Naive B cell (primary cell): ENCODE measurements around the gene RGS8. TPM values are rescaled to one million over a fixed set of nuclear protein-coding genes. Genes with fewer than 3 reads are reported as not detected.

Experiments used
- ATAC-seq, 2 donors: fragments of 150-1000 bp; cut with Tn5 transposase; 2 replicates each; pipeline ENCODE4 v1.10.0; 2021; ENCODE audit warnings: low read depth in 2 of 2, mild to moderate bottlenecking in 2 of 2, moderate library complexity in 2 of 2
- DNase-seq: peaks from one replicate; pipeline ENCODE4 v3.0.0; 2022
- H3K27ac Mint-ChIP-seq, 6 donors: one replicate each; pipeline ENCODE4 v1.8.0; 2020 to 2022; ENCODE audit warnings: mild to moderate bottlenecking in 6 of 6, mixed read lengths in 6 of 6, moderate library complexity in 5 of 6, inconsistent platforms in 2 of 6
- H3K27me3 Mint-ChIP-seq, 3 donors: one replicate each; pipeline ENCODE4 v1.8.0; 2021 to 2022; ENCODE audit warnings: mixed read lengths in 3 of 3, mild to moderate bottlenecking in 1 of 3
- H3K36me3 Mint-ChIP-seq, 2 donors: one replicate each; pipeline ENCODE4 v1.8.0; 2020 to 2022; ENCODE audit warnings: mixed read lengths in 2 of 2, inconsistent platforms in 1 of 2, mild to moderate bottlenecking in 1 of 2
- H3K4me1 Mint-ChIP-seq, 3 donors: one replicate each; pipeline ENCODE4 v1.8.0; 2020 to 2022; ENCODE audit warnings: mixed read lengths in 3 of 3, inconsistent platforms in 1 of 3, mild to moderate bottlenecking in 1 of 3, moderate library complexity in 1 of 3
- H3K4me3 Mint-ChIP-seq, 8 donors: one replicate each; pipeline ENCODE4 v1.8.0; 2020 to 2022; ENCODE audit warnings: mild to moderate bottlenecking in 8 of 8, mixed read lengths in 8 of 8, moderate library complexity in 8 of 8, inconsistent platforms in 2 of 8
- H3K9me3 Mint-ChIP-seq, 7 donors: one replicate each; pipeline ENCODE4 v1.8.0; 2020 to 2022; ENCODE audit warnings: mixed read lengths in 7 of 7, mild to moderate bottlenecking in 5 of 7, inconsistent platforms in 2 of 7, moderate library complexity in 1 of 7
- polyA plus RNA-seq, 6 donors: library from polyadenylated mRNA; unstranded; fragments of 300-500 nt; fragmentation: Illumina TruSeq; gene quantifications; one replicate each; pipeline ENCODE4 v1.2.3, GENCODE V29; 2021; ENCODE audit warnings: low read depth in 6 of 6

RGS8 gene
- polyA plus RNA-seq, 6 donors from 2014 or later, result not detected

- Mint-ChIP-seq H3K36me3 (peaks cover 4 to 8% of the 10 kb centered on the region in 2 donors), H3K27ac (no peak overlapping the region), H3K4me3 (no peak overlapping the region), H3K27me3 (peaks cover 16 to 30% (median 26%) of the 10 kb centered on the region in 3 donors), H3K9me3 (peaks cover 0 to 19% (median 6%) of the 10 kb centered on the region in 7 donors), H3K4me1 (no peaks in the 10 kb centered on the region)
- no peak for ATAC-seq
- no peak for DNase-seq
Measured at GRCh38 chr1:182690886-182691443, 6.6 kb upstream of the RGS8 start.

GRCh38 chr1:182688436-182689205, 4.2 kb upstream of the RGS8 start:
- Mint-ChIP-seq H3K27me3 (peaks cover 13 to 36% (median 32%) of the 10 kb centered on the region in 3 donors), H3K4me3 (no peak overlapping the region), H3K27ac (no peak overlapping the region), H3K4me1 (no peaks in the 10 kb centered on the region), H3K36me3 (peaks cover 4 to 8% of the 10 kb centered on the region in 2 donors), H3K9me3 (peaks cover 0 to 17% (median 6%) of the 10 kb centered on the region in 7 donors)
- no peak for DNase-seq
- ATAC-seq, result no peak

GRCh38 chr1:182687361-182687760, 3.0 kb upstream of the RGS8 start:
- H3K27ac Mint-ChIP-seq, result no peak overlapping the region
- ATAC-seq (no peak), DNase-seq (no peak)
- H3K4me1 Mint-ChIP-seq, result no peaks in the 10 kb centered on the region
- H3K27me3 Mint-ChIP-seq, result peaks cover 20 to 45% (median 41%) of the 10 kb centered on the region in 3 donors
- H3K4me3 Mint-ChIP-seq, result no peak overlapping the region
- H3K9me3 Mint-ChIP-seq, result peaks cover 0 to 6% (median 0%) of the 10 kb centered on the region in 7 donors
- H3K36me3 Mint-ChIP-seq, result no peaks in the 10 kb centered on the region

- Mint-ChIP-seq H3K9me3 (peaks cover 0 to 6% (median 0%) of the 10 kb centered on the region in 7 donors), H3K4me3 (no peak overlapping the region), H3K36me3 (no peaks in the 10 kb centered on the region), H3K4me1 (no peaks in the 10 kb centered on the region), H3K27ac (no peak overlapping the region), H3K27me3 (peaks cover 27 to 46% (median 45%) of the 10 kb centered on the region in 3 donors)
- DNase-seq (no peak), ATAC-seq (no peak)
Measured at GRCh38 chr1:182686446-182686845, 2.1 kb upstream of the RGS8 start.

- DNase-seq, result no peak
- Mint-ChIP-seq H3K27me3 (peaks cover 33 to 42% (median 42%) of the 10 kb centered on the region in 3 donors), H3K27ac (no peak overlapping the region), H3K9me3 (no peaks in the 10 kb centered on the region), H3K4me1 (no peaks in the 10 kb centered on the region), H3K4me3 (no peak overlapping the region), H3K36me3 (no peaks in the 10 kb centered on the region)
- ATAC-seq, result no peak
Measured at GRCh38 chr1:182685215-182685614, 828 bp upstream of the RGS8 start.

- no peak for DNase-seq
- no peak overlapping the region for H3K27ac Mint-ChIP-seq
- no peaks in the 10 kb centered on the region for H3K36me3 Mint-ChIP-seq
- H3K9me3 Mint-ChIP-seq, result no peaks in the 10 kb centered on the region
- H3K27me3 Mint-ChIP-seq, result peaks cover 24 to 30% (median 28%) of the 10 kb centered on the region in 3 donors
- H3K4me1 Mint-ChIP-seq, result no peaks in the 10 kb centered on the region
- ATAC-seq, result no peak
- H3K4me3 Mint-ChIP-seq, result no peak overlapping the region
Measured at GRCh38 chr1:182682898-182683501, 1.4 kb downstream of the RGS8 start.

GRCh38 chr1:182682406-182682805, 2.0 kb downstream of the RGS8 start:
- H3K27me3 Mint-ChIP-seq, result peaks cover 23 to 30% (median 24%) of the 10 kb centered on the region in 3 donors
- H3K4me1 Mint-ChIP-seq, result peaks cover 0 to 4% (median 3%) of the 10 kb centered on the region in 3 donors
- H3K9me3 Mint-ChIP-seq, result no peaks in the 10 kb centered on the region
- no peak overlapping the region for H3K4me3 Mint-ChIP-seq
- DNase-seq (no peak), ATAC-seq (no peak)
- H3K36me3 Mint-ChIP-seq, result no peaks in the 10 kb centered on the region
- H3K27ac Mint-ChIP-seq, result no peak overlapping the region

- Mint-ChIP-seq H3K4me3 (no peak overlapping the region), H3K36me3 (no peaks in the 10 kb centered on the region), H3K4me1 (peaks cover 0 to 11% (median 5%) of the 10 kb centered on the region in 3 donors), H3K27ac (peak overlapping the region in 1 of 6 donors; percentile 65), H3K9me3 (no peaks in the 10 kb centered on the region), H3K27me3 (peaks cover 23 to 30% (median 24%) of the 10 kb centered on the region in 3 donors)
- ATAC-seq (no peak), DNase-seq (no peak)
Measured at GRCh38 chr1:182681568-182681912, 2.8 kb downstream of the RGS8 start.

- peaks cover 0 to 13% (median 5%) of the 10 kb centered on the region in 3 donors for H3K4me1 Mint-ChIP-seq
- no peak for DNase-seq
- no peak overlapping the region for H3K4me3 Mint-ChIP-seq
- ATAC-seq, result no peak
- H3K9me3 Mint-ChIP-seq, result no peaks in the 10 kb centered on the region
- no peaks in the 10 kb centered on the region for H3K36me3 Mint-ChIP-seq
- H3K27me3 Mint-ChIP-seq, result peaks cover 23 to 30% (median 24%) of the 10 kb centered on the region in 3 donors
- peak overlapping the region in 1 of 6 donors; percentile 65 for H3K27ac Mint-ChIP-seq
Measured at GRCh38 chr1:182680901-182681567, 3.4 kb downstream of the RGS8 start.

- Mint-ChIP-seq H3K27ac (no peak overlapping the region), H3K27me3 (peaks cover 23 to 32% (median 26%) of the 10 kb centered on the region in 3 donors), H3K9me3 (no peaks in the 10 kb centered on the region), H3K4me3 (no peak overlapping the region), H3K36me3 (no peaks in the 10 kb centered on the region), H3K4me1 (peaks cover 0 to 13% (median 5%) of the 10 kb centered on the region in 3 donors)
- DNase-seq (no peak), ATAC-seq (no peak)
Measured at GRCh38 chr1:182680408-182680807, 4.0 kb downstream of the RGS8 start.

GRCh38 chr1:182679684-182680083, 4.7 kb downstream of the RGS8 start:
- Mint-ChIP-seq H3K27me3 (peaks cover 23 to 39% (median 34%) of the 10 kb centered on the region in 3 donors), H3K9me3 (no peaks in the 10 kb centered on the region), H3K36me3 (no peaks in the 10 kb centered on the region), H3K27ac (no peak overlapping the region), H3K4me3 (peak overlapping the region in 1 of 8 donors; percentile 35), H3K4me1 (peaks cover 0 to 13% (median 5%) of the 10 kb centered on the region in 3 donors)
- ATAC-seq (no peak), DNase-seq (no peak)

GRCh38 chr1:182677397-182678098, 6.8 kb downstream of the RGS8 start:
- H3K4me3 Mint-ChIP-seq, result peak overlapping the region in 3 of 8 donors; percentile 3 to 26 (median 23)

GRCh38 chr1:182676274-182676673, 8.1 kb downstream of the RGS8 start:
- no peak overlapping the region for H3K4me3 Mint-ChIP-seq

More at GRCh38 chr1:182677397-182678098, 6.8 kb downstream of the RGS8 start:
- no peaks in the 10 kb centered on the region for H3K9me3 Mint-ChIP-seq
- peak overlapping the region in 2 of 6 donors; percentile 21 to 26 for H3K27ac Mint-ChIP-seq
- no peaks in the 10 kb centered on the region for H3K36me3 Mint-ChIP-seq
- peak; percentile 37 for DNase-seq
- H3K4me1 Mint-ChIP-seq, result peaks cover 0 to 13% (median 5%) of the 10 kb centered on the region in 3 donors
- peak; percentile 80 to 85 for ATAC-seq
- peaks cover 25 to 35% (median 32%) of the 10 kb centered on the region in 3 donors for H3K27me3 Mint-ChIP-seq

More at GRCh38 chr1:182676274-182676673, 8.1 kb downstream of the RGS8 start:
- ATAC-seq (no peak), DNase-seq (no peak)
- Mint-ChIP-seq H3K4me1 (peaks cover 0 to 13% (median 5%) of the 10 kb centered on the region in 3 donors), H3K36me3 (no peaks in the 10 kb centered on the region), H3K9me3 (no peaks in the 10 kb centered on the region), H3K27me3 (peaks cover 22 to 45% (median 36%) of the 10 kb centered on the region in 3 donors), H3K27ac (peak overlapping the region in 1 of 6 donors; percentile 77)
